Measurements from ENCODE around the gene BCOR.

BCOR gene

DNA sequence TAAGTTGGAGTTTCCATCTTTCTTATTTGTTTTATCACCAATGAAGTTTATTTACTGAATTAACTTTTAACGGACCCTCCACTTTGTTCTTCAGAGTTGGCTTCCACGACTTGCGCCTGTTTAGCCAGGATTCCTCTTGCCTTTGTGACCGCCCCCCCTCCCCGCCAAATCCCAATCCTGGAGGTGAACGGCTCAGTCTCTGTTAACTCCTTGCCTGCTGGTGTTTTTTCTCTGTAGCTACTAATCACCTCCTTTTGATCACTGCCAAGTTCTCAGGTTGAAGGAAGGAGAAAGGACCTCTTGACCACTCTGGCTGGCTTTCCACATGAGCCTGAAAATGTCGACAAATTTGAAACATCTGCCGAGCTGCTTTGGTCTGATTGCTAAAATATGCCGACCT is 46.8 kb upstream of the BCOR start:
- H3K4me1 Mint-ChIP-seq: peaks cover 63% of the 10 kb centered on the region
- peaks cover 20% of the 10 kb centered on the region for H3K27me3 Mint-ChIP-seq (ENCODE audit: low read depth)
- H3K36me3 Mint-ChIP-seq (ENCODE audit: low read depth): peaks cover 5% of the 10 kb centered on the region
- TF ChIP-seq, protein P1, sequence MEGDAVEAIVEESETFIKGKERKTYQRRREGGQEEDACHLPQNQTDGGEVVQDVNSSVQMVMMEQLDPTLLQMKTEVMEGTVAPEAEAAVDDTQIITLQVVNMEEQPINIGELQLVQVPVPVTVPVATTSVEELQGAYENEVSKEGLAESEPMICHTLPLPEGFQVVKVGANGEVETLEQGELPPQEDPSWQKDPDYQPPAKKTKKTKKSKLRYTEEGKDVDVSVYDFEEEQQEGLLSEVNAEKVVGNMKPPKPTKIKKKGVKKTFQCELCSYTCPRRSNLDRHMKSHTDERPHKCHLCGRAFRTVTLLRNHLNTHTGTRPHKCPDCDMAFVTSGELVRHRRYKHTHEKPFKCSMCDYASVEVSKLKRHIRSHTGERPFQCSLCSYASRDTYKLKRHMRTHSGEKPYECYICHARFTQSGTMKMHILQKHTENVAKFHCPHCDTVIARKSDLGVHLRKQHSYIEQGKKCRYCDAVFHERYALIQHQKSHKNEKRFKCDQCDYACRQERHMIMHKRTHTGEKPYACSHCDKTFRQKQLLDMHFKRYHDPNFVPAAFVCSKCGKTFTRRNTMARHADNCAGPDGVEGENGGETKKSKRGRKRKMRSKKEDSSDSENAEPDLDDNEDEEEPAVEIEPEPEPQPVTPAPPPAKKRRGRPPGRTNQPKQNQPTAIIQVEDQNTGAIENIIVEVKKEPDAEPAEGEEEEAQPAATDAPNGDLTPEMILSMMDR (IDR thresholded peaks at IDR 0.05; ENCODE audit: unreplicated experiment in 3 of 3): no peak
- peak overlapping the region; percentile 2 to 48 (median 33) for H3K27ac Mint-ChIP-seq
- H3K4me3 Mint-ChIP-seq: peak overlapping the region; percentile 67 to 70 (median 69)
- peaks cover 2% of the 10 kb centered on the region for H3K9me3 Mint-ChIP-seq

- TF ChIP-seq, protein P1 (IDR thresholded peaks at IDR 0.05; ENCODE audit: unreplicated experiment in 3 of 3): no peak
- peaks cover 5% of the 10 kb centered on the region for H3K36me3 Mint-ChIP-seq (ENCODE audit: low read depth)
- peaks cover 20% of the 10 kb centered on the region for H3K27me3 Mint-ChIP-seq (ENCODE audit: low read depth)
- H3K27ac Mint-ChIP-seq: peak overlapping the region in 2 of 3 experiments; percentile 33 to 48
- peaks cover under 1% of the 10 kb centered on the region for H3K9me3 Mint-ChIP-seq
- peaks cover 58% of the 10 kb centered on the region for H3K4me1 Mint-ChIP-seq
- H3K4me3 Mint-ChIP-seq: peak overlapping the region in 2 of 3 experiments; percentile 67 to 70
These were observed 46.2 kb upstream of the BCOR start for GRCh38 chrX:40143987-40144386.

- Mint-ChIP-seq H3K4me1 (peaks cover 48% of the 10 kb centered on the region), H3K9me3 (no peaks in the 10 kb centered on the region), H3K4me3 (peak overlapping the region; percentile 11 to 39 (median 36)), H3K27ac (peak overlapping the region in 1 of 3 experiments; percentile 88), H3K27me3 (ENCODE audit: low read depth) (peaks cover 25% of the 10 kb centered on the region), H3K36me3 (ENCODE audit: low read depth) (peaks cover 5% of the 10 kb centered on the region)
- TF ChIP-seq, protein P1 (IDR thresholded peaks at IDR 0.05; ENCODE audit: unreplicated experiment in 3 of 3): no peak
These were observed 45.2 kb upstream of the BCOR start for GRCh38 chrX:40143001-40143400.

DNA sequence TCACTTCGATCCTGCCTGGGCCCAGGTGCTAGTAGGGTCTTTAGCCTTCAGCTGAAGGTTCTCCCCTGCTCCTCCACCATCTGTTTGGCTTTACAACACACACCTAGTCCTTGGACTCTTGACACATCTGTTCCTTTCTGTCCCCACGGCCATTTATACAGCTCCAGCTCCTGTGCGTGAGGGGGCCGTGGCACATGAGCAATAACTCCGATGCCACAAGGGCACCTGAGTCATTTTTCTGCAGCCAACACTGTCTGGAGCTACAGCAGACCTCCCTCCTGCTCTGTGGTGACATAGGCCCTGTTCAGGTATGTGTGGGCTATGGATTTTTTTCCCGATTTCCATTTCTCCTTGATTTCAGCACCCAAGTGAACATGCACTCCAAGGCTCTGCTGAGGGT is 44.7 kb upstream of the BCOR start:
- Mint-ChIP-seq H3K27ac (peak overlapping the region; percentile 7 to 88 (median 32)), H3K4me1 (peaks cover 45% of the 10 kb centered on the region), H3K4me3 (no peak overlapping the region), H3K36me3 (ENCODE audit: low read depth) (peaks cover 5% of the 10 kb centered on the region), H3K9me3 (no peaks in the 10 kb centered on the region), H3K27me3 (ENCODE audit: low read depth) (peaks cover 25% of the 10 kb centered on the region)
- TF ChIP-seq, protein P1 (IDR thresholded peaks at IDR 0.05; ENCODE audit: unreplicated experiment in 3 of 3): no peak

DNA sequence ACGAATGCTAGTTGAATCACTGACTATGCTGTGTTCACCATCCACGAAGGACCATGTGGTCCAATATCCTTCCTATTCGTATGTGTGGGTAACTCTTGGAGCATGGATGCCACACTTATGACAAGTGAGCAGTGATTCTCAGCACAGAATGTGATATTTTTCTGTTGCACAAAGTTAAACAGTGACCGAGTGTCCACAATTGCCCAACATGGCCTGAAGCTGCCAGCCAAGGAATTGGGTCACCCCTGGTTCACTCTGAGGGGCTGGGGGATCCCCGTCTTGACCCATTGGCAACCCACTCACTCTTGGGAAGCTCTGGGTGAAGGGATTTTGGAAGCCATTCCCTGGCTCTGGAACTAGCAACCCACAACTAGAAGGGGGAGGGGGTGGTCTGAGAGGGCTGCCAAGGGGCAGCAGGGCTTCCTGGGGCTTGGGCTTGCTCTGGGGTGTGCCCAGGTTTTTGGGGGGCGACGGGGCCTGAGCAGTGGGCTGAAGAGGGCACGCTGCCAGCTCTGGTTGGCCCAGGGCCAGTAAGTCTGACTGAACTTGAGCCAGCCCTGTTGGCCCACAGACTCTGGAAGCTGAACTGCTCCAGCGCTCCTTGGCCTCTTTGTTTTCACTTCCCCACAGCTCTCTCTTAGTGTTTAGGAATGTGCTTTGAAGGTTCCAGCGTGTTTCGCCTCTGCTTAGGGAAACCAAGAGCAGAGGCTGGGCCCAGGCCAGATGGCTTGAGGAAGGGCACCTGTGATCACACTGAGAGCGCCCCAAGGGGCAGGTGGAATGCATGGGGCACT is 43.1 kb upstream of the BCOR start:
- H3K4me1 Mint-ChIP-seq: peaks cover 39% of the 10 kb centered on the region
- TF ChIP-seq, protein P1 (IDR thresholded peaks at IDR 0.05; ENCODE audit: unreplicated experiment in 3 of 3): no peak
- H3K27ac Mint-ChIP-seq: peak overlapping the region; percentile 83 to 94 (median 88)
- no peak overlapping the region for H3K4me3 Mint-ChIP-seq
- peaks cover 21% of the 10 kb centered on the region for H3K27me3 Mint-ChIP-seq (ENCODE audit: low read depth)
- H3K9me3 Mint-ChIP-seq: no peaks in the 10 kb centered on the region
- peaks cover 5% of the 10 kb centered on the region for H3K36me3 Mint-ChIP-seq (ENCODE audit: low read depth)

GRCh38 chrX:40132751-40133150 is 35.0 kb upstream of the BCOR start:
- Mint-ChIP-seq H3K4me3 (no peak overlapping the region), H3K4me1 (peaks cover 5% of the 10 kb centered on the region), H3K27me3 (ENCODE audit: low read depth) (no peaks in the 10 kb centered on the region), H3K27ac (no peak overlapping the region), H3K36me3 (ENCODE audit: low read depth) (peaks cover 4% of the 10 kb centered on the region), H3K9me3 (peaks cover 5% of the 10 kb centered on the region)
- TF ChIP-seq, protein P1 (IDR thresholded peaks at IDR 0.05; ENCODE audit: unreplicated experiment in 3 of 3): no peak

Measured in nephron (organoid).